Left lung (tissue), 10 donors: Measurements from ENCODE around the gene RAD23B. TPM values are rescaled to one million over a fixed set of nuclear protein-coding genes. Genes with fewer than 3 reads are reported as not detected.

Experiments
- ATAC-seq: fragments of 200-7000 bp; cut with Tn5 transposase; one replicate; pipeline ENCODE4 v1.9.1; 2020; ENCODE audit warnings: moderate library complexity
- DNase-seq, 4 donors: peaks; one replicate each; pipeline ENCODE4 v3.0.0-alpha.2; 2013 to 2020
- H3K27ac ChIP-seq, 2 donors: fragments of 200-600 bp; sonication (generic) in 1 of 2; one replicate each; pipeline versions ENCODE4 v1.5.0 to v1.8.0; 2020 to 2021
- H3K27me3 ChIP-seq, 2 donors: fragments of 200-600 bp; sonication (generic) in 1 of 2; one replicate each; pipeline versions ENCODE4 v1.5.0 to v1.8.0; 2020 to 2021
- H3K36me3 ChIP-seq, 2 donors: fragments of 200-600 bp; sonication (generic) in 1 of 2; one replicate each; pipeline versions ENCODE4 v1.5.0 to v1.8.0; 2020 to 2021
- H3K4me1 ChIP-seq, 2 donors: fragments of 200-600 bp; one replicate each; pipeline ENCODE4 v1.8.0; 2021
- H3K4me3 ChIP-seq, 2 donors: fragments of 200-600 bp; sonication (generic) in 1 of 2; one replicate each; pipeline versions ENCODE4 v1.5.0 to v1.8.0; 2020 to 2021; ENCODE audit warnings: mild to moderate bottlenecking in 1 of 2
- H3K9me3 ChIP-seq, 2 donors: fragments of 200-600 bp; sonication (generic) in 1 of 2; one replicate each; pipeline versions ENCODE4 v1.5.0 to v1.8.0; 2020 to 2021
- CTCF ChIP-seq, 2 donors: fragments of 200-600 bp; sonication (generic) in 1 of 2; IDR thresholded peaks; one replicate each; pipeline versions ENCODE4 v1.5.0 to v1.8.0; 2021; ENCODE audit warnings: antibody characterized with exemption in 2 of 2
- intact Hi-C, 2 donors: fragments of 100-400 bp; cut with DNase I; formaldehyde crosslinking; loops; one replicate each; pipeline versions ENCODE4 v1.11.2 to v1.14.2; 2022
- polyA plus RNA-seq, 6 donors: library from polyadenylated mRNA; unstranded; fragments of 120-200 nt; gene quantifications; one replicate each; pipeline ENCODE4 v1.2.1, GENCODE V29; 2013; ENCODE audit not compliant: insufficient read length in 6 of 6
- total RNA-seq, 2 donors: library from RNA; stranded (reverse); fragmentation: NEBNext Ultra II Directional; extraction: Animal tissue kit (Norgen Biotek cat#: 25700); gene quantifications; one replicate each; pipeline ENCODE4 v1.2.1, GENCODE V29; 2021
- donor health status: DM: no; HTN: yes; CAD: no.
- donor health status: DM: no; HTN: no; CAD: no.

Gene RAD23B
- total and polyA plus RNA-seq, 8 donors, result 105 to 142 (median 114) TPM

GRCh38 chr9:107281184-107281583, 1.9 kb upstream of the RAD23B start:
- intact Hi-C loops, result no loop called here

GRCh38 chr9:107281922-107282667, 984 bp upstream of the RAD23B start:
- intact Hi-C loops, result no loop called here
- no peaks in the 10 kb centered on the region for H3K27me3 ChIP-seq
- peak overlapping the region; percentile 81 to 100 for H3K27ac ChIP-seq
- no peak for DNase-seq
- H3K4me1 ChIP-seq, result peaks cover 8 to 51% of the 10 kb centered on the region in 2 donors
- peak overlapping the region; percentile 45 to 95 for H3K4me3 ChIP-seq
- no peak for ATAC-seq
- H3K9me3 ChIP-seq, result no peaks in the 10 kb centered on the region
- H3K36me3 ChIP-seq, result no peaks in the 10 kb centered on the region
- no peak for TF ChIP-seq CTCF (IDR thresholded peaks at IDR 0.05)

More at GRCh38 chr9:107281184-107281583, 1.9 kb upstream of the RAD23B start:
- H3K4me3 ChIP-seq, result no peak overlapping the region
- H3K27ac ChIP-seq, result peak overlapping the region in 1 of 2 donors; percentile 100
- DNase-seq (no peak), ATAC-seq (no peak)
- no peaks in the 10 kb centered on the region for H3K27me3 ChIP-seq
- H3K9me3 ChIP-seq, result no peaks in the 10 kb centered on the region
- no peaks in the 10 kb centered on the region for H3K36me3 ChIP-seq
- TF ChIP-seq CTCF (IDR thresholded peaks at IDR 0.05), result no peak
- H3K4me1 ChIP-seq, result peaks cover 4 to 42% of the 10 kb centered on the region in 2 donors

- TF ChIP-seq CTCF (IDR thresholded peaks at IDR 0.05), result no peak
- peaks cover 8 to 67% of the 10 kb centered on the region in 2 donors for H3K4me1 ChIP-seq
- peak overlapping the region; percentile 72 to 95 for H3K4me3 ChIP-seq
- no peaks in the 10 kb centered on the region for H3K36me3 ChIP-seq
- H3K9me3 ChIP-seq, result no peaks in the 10 kb centered on the region
- peak overlapping the region; percentile 99 to 100 for H3K27ac ChIP-seq
- intact Hi-C loops, result no loop called here
- DNase-seq, result peak; percentile 65 to 95 (median 80)
- H3K27me3 ChIP-seq, result no peaks in the 10 kb centered on the region
- ATAC-seq, result peak; percentile 67
These were observed 841 bp downstream of the RAD23B start for GRCh38 chr9:107283623-107284616.

GRCh38 chr9:107284636-107285035, 1.6 kb downstream of the RAD23B start:
- peaks cover 8 to 72% of the 10 kb centered on the region in 2 donors for H3K4me1 ChIP-seq
- TF ChIP-seq CTCF (IDR thresholded peaks at IDR 0.05), result no peak
- peak overlapping the region; percentile 99 to 100 for H3K27ac ChIP-seq
- DNase-seq (no peak), ATAC-seq (no peak)
- H3K4me3 ChIP-seq, result peak overlapping the region; percentile 72 to 95
- intact Hi-C loops, result no loop called here
- H3K36me3 ChIP-seq, result no peaks in the 10 kb centered on the region
- no peaks in the 10 kb centered on the region for H3K9me3 ChIP-seq
- H3K27me3 ChIP-seq, result no peaks in the 10 kb centered on the region

- intact Hi-C loops, result no loop called here
- Histone ChIP-seq H3K27ac (peak overlapping the region; percentile 2 to 99), H3K36me3 (no peaks in the 10 kb centered on the region), H3K9me3 (no peaks in the 10 kb centered on the region), H3K4me1 (peaks cover 8 to 75% of the 10 kb centered on the region in 2 donors), H3K27me3 (no peaks in the 10 kb centered on the region), H3K4me3 (peak overlapping the region; percentile 72 to 95)
- TF ChIP-seq CTCF (IDR thresholded peaks at IDR 0.05), result no peak
- DNase-seq, result peak in 1 of 4 donors; percentile 24
- ATAC-seq, result no peak
These were observed 2.2 kb downstream of the RAD23B start for GRCh38 chr9:107285286-107285685.
